Activated CD4-positive, alpha-beta memory T cell treated with anti-CD3 and anti-CD28 coated beads, Interleukin-2, amount 10 ng/mL, durations not matched to agents 7 days and 5 days (primary cell): Measurements from ENCODE around the gene MORC3. TPM values are rescaled to one million over a fixed set of nuclear protein-coding genes. Genes with fewer than 3 reads are reported as not detected.
"Not testable (repeated sequence)": the region's sequence is repeated elsewhere in the genome, so short reads cannot be mapped to it uniquely, and the experiment has no call there.

Experiments
- CTCF ChIA-PET: fragments of 350-600 bp; sonication (Branson Sonifier 250); formaldehyde crosslinking; loops from one replicate; lab custom pipeline; 2021; ENCODE audit warnings: antibody characterized with exemption, inconsistent platforms; lab: Charles Lee
- POLR2A ChIA-PET: fragments of 350-600 bp; sonication (Branson Sonifier 250); formaldehyde crosslinking; loops from one replicate; lab custom pipeline; 2021; ENCODE audit warnings: antibody characterized with exemption; lab: Charles Lee
- DNase-seq: peaks from one replicate; pipeline ENCODE4 v3.0.0-alpha.2; 2020
- H3K27ac Mint-ChIP-seq: one replicate; pipeline ENCODE4 v1.8.0; 2021; ENCODE audit warnings: mild to moderate bottlenecking, mixed read lengths
- H3K27me3 Mint-ChIP-seq: one replicate; pipeline ENCODE4 v1.8.0; 2021; ENCODE audit warnings: mixed read lengths
- H3K36me3 Mint-ChIP-seq: one replicate; pipeline ENCODE4 v1.8.0; 2021; ENCODE audit warnings: low read depth, mixed read lengths
- H3K4me1 Mint-ChIP-seq: one replicate; pipeline ENCODE4 v1.8.0; 2021; ENCODE audit warnings: mixed read lengths
- H3K4me3 Mint-ChIP-seq: one replicate; pipeline ENCODE4 v1.8.0; 2021; ENCODE audit warnings: mild to moderate bottlenecking, mixed read lengths
- H3K9me3 Mint-ChIP-seq: one replicate; pipeline ENCODE4 v1.8.0; 2021; ENCODE audit warnings: mixed read lengths
- total RNA-seq, 2 experiments: library from RNA; stranded (reverse); gene quantifications; one replicate each; pipeline ENCODE4 v1.2.3, GENCODE V29; 2021

The MORC3 gene
- total RNA-seq, 2 experiments from 2014 or later, result 43.6 to 44.3 TPM

DNA sequence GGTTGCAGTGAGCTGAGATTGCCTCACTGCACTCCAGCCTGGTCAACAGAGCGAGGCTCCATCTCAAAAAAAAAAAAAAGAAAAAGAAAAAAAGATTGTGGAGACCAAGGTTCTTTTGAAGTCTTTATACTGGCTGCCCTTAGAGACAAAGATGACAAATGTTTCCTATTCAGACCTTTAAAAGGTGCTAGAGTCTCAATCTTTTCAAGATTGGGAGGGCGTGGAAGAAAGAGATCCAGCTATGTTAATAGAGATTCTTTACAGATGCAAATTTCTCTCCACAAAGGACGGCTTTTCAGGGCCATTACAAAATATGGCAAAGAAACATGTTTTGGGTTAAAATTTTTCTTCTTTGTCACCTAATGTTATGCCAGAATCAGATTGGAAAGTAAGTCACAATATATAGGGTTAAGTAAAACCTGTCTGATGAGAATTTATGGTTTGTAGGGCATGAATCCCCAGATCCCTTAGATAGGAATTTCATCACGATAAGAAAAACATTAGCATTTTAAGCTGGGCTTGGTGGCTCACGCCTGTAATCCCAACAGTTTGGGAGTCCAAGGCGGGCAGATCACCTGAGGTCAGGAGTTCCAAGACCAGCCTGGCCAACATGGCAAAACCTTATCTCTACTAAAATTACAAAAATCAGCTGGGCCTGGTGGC is 13.0 kb upstream of the MORC3 start:
- POLR2A ChIA-PET, result interaction anchor here (1.0 to 1.2 kb wide), 2 partner anchors 9 to 13 kb away, joined by 3 to 4 read pairs; partner anchors contain the start of gene MORC3
- no peaks in the 10 kb centered on the region for H3K36me3 Mint-ChIP-seq
- no peak for DNase-seq
- H3K9me3 Mint-ChIP-seq, result peaks cover 8% of the 10 kb centered on the region
- CTCF ChIA-PET, result no interaction called here
- H3K27me3 Mint-ChIP-seq, result no peaks in the 10 kb centered on the region
- no peak overlapping the region for H3K27ac Mint-ChIP-seq
- H3K4me3 Mint-ChIP-seq, result no peak overlapping the region
- peaks cover 17% of the 10 kb centered on the region for H3K4me1 Mint-ChIP-seq

GRCh38 chr21:36310016-36310415 is 10.0 kb upstream of the MORC3 start:
- H3K4me3 Mint-ChIP-seq, result peak overlapping the region; percentile 27
- ChIA-PET POLR2A (interaction anchor here (1.4 to 2.5 kb wide), 2 partner anchors 10 to 12 kb away, joined by 18 to 20 read pairs; partner anchors contain the start of gene MORC3), CTCF (interaction anchor here (1.9 kb wide), 1 partner anchor 11 kb away, joined by 5 read pairs; no protein-coding TSS in a partner anchor)
- H3K36me3 Mint-ChIP-seq, result no peaks in the 10 kb centered on the region
- no peaks in the 10 kb centered on the region for H3K27me3 Mint-ChIP-seq
- peaks cover 8% of the 10 kb centered on the region for H3K9me3 Mint-ChIP-seq
- H3K4me1 Mint-ChIP-seq, result peaks cover 8% of the 10 kb centered on the region
- DNase-seq, result peak; percentile 26
- H3K27ac Mint-ChIP-seq, result peak overlapping the region; percentile 58

DNA sequence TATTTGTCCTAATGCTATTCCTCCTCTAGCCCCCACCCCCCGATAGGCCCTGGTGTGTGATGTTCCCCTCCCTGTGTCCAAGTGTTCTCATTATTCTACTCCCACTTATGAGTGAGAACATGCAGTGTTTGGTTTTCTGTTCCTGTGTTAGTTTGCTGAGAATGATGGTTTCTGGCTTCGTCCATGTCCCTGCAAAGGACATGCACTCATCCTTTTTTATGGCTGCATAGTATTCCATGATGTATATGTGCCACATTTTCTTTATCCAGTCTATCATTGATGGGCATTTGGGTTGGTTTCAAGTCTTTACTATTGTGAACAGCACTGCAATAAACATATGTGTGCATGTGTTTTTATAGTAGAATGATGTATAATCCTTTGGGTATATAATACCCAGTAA is 6.6 kb upstream of the MORC3 start:
- DNase-seq, H3K4me3 Mint-ChIP-seq, H3K27ac Mint-ChIP-seq, H3K27me3 Mint-ChIP-seq, POLR2A ChIA-PET, H3K36me3 Mint-ChIP-seq, H3K9me3 Mint-ChIP-seq, H3K4me1 Mint-ChIP-seq: not testable (repeated sequence)
- CTCF ChIA-PET, result interaction anchor here (0.6 kb wide), 1 partner anchor 50 kb away, joined by 4 read pairs; no protein-coding TSS in a partner anchor

GRCh38 chr21:36316045-36316444 is 4.0 kb upstream of the MORC3 start:
- H3K4me1 Mint-ChIP-seq, H3K27ac Mint-ChIP-seq, POLR2A ChIA-PET, CTCF ChIA-PET, DNase-seq, H3K9me3 Mint-ChIP-seq, H3K4me3 Mint-ChIP-seq, H3K36me3 Mint-ChIP-seq, H3K27me3 Mint-ChIP-seq: not testable (repeated sequence)

DNA sequence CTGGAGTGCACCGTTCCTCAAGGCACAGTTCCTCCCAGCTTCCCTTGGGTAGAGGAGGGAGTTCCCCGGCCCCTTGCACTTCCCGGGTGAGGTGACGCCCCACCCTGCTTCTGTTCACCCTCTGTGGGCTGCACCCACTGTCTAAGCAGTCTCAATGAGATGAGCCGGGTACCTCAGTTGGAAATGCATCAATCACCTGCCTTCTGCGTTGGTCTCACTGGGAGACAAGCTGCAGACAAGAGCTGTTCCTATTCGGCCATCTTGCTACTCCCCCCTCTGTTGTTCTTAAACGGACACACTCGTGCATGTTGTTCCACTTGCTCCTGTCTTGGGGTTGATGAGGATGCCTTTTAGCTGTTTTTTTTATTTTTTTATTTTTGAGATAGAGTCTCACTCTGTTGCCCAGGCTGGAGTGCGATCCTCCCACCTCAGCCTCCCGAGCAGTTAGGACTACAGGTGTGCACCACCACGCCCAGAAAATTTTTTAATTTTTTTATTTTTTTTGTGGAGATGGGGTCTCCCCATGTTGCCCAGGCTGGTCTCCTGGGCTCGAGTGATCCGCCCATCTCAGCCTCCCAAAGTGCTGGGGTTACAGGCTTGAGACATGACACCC is 3.0 kb upstream of the MORC3 start:
- peaks cover 16% of the 10 kb centered on the region for H3K36me3 Mint-ChIP-seq
- H3K4me3 Mint-ChIP-seq, result no peak overlapping the region
- DNase-seq, result no peak
- H3K27me3 Mint-ChIP-seq, result peaks cover 3% of the 10 kb centered on the region
- CTCF ChIA-PET, result no interaction called here
- H3K9me3 Mint-ChIP-seq, result peaks cover 4% of the 10 kb centered on the region
- H3K27ac Mint-ChIP-seq, result no peak overlapping the region
- H3K4me1 Mint-ChIP-seq, result peaks cover 11% of the 10 kb centered on the region
- POLR2A ChIA-PET, result no interaction called here

DNA sequence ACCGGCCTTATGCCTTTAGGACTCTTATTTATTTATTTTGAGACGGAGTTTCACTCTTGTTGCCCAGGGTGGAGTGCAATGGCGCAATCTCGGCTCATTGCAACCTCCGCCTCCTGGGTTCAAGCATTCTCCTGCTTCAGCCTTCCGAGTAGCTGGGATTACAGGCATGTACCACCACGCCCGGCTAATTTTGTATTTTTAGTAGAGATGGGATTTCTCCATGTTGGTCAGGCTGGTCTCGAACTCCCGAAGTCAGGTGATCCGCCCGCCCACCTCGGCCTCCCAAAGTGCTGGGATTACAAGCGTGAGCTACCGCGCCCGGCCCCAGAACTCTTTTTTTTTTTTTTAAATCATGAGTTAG is 611 bp upstream of the MORC3 start:
- ChIA-PET CTCF (interaction anchor here (0.8 to 4.2 kb wide), 13 partner anchors 10 to 183 kb away, joined by 3 to 36 read pairs (median 5); no protein-coding TSS in a partner anchor), POLR2A (interaction anchor here (0.6 to 6.0 kb wide), 49 partner anchors 8 to 1679 kb away, joined by 3 to 237 read pairs (median 5); partner anchors contain the start of genes CBR3, CHAF1B, DYRK1A and SETD4)
- not testable (repeated sequence) for DNase-seq, H3K9me3 Mint-ChIP-seq, H3K27me3 Mint-ChIP-seq
- Mint-ChIP-seq H3K4me3 (peak overlapping the region; percentile 88), H3K4me1 (peaks cover 26% of the 10 kb centered on the region), H3K27ac (peak overlapping the region; percentile 93), H3K36me3 (peaks cover 34% of the 10 kb centered on the region)

GRCh38 chr21:36320421-36321324 is 676 bp downstream of the MORC3 start:
- Mint-ChIP-seq H3K9me3 (peaks cover 4% of the 10 kb centered on the region), H3K4me1 (peaks cover 30% of the 10 kb centered on the region), H3K27me3 (peaks cover 2% of the 10 kb centered on the region), H3K27ac (peak overlapping the region; percentile 96), H3K36me3 (peaks cover 46% of the 10 kb centered on the region), H3K4me3 (peak overlapping the region; percentile 88)
- ChIA-PET CTCF (interaction anchor here (0.6 to 4.2 kb wide), 24 partner anchors 10 to 185 kb away, joined by 3 to 36 read pairs (median 4); no protein-coding TSS in a partner anchor), POLR2A (interaction anchor here (0.7 to 6.0 kb wide), 46 partner anchors 9 to 1046 kb away, joined by 3 to 237 read pairs (median 6); partner anchors contain the start of genes CBR3, CHAF1B, DYRK1A and SETD4)
- peak; percentile 69 for DNase-seq

- no peak for DNase-seq
- Mint-ChIP-seq H3K27me3 (no peaks in the 10 kb centered on the region), H3K4me1 (peaks cover 31% of the 10 kb centered on the region), H3K36me3 (peaks cover 49% of the 10 kb centered on the region), H3K9me3 (no peaks in the 10 kb centered on the region), H3K27ac (peak overlapping the region; percentile 96), H3K4me3 (peak overlapping the region; percentile 88)
- ChIA-PET POLR2A (interaction anchor here (1.0 to 6.0 kb wide), 20 partner anchors 9 to 262 kb away, joined by 3 to 237 read pairs (median 12); partner anchors contain the start of genes CBR3, CHAF1B and SETD4), CTCF (interaction anchor here (0.6 to 4.2 kb wide), 13 partner anchors 9 to 180 kb away, joined by 3 to 36 read pairs (median 5); no protein-coding TSS in a partner anchor)
Observed at GRCh38 chr21:36321325-36322082, 1.5 kb downstream of the MORC3 start.

- peaks cover 32% of the 10 kb centered on the region for H3K4me1 Mint-ChIP-seq
- H3K27me3 Mint-ChIP-seq, result no peaks in the 10 kb centered on the region
- ChIA-PET CTCF (interaction anchor here (0.7 to 4.2 kb wide), 10 partner anchors 9 to 169 kb away, joined by 3 to 36 read pairs (median 6); no protein-coding TSS in a partner anchor), POLR2A (interaction anchor here (1.6 to 6.0 kb wide), 10 partner anchors 8 to 262 kb away, joined by 7 to 237 read pairs (median 12); partner anchors contain the start of genes CHAF1B and SETD4)
- H3K36me3 Mint-ChIP-seq, result peaks cover 49% of the 10 kb centered on the region
- H3K27ac Mint-ChIP-seq, result peak overlapping the region; percentile 96
- no peak for DNase-seq
- no peaks in the 10 kb centered on the region for H3K9me3 Mint-ChIP-seq
- H3K4me3 Mint-ChIP-seq, result peak overlapping the region; percentile 88
Observed at GRCh38 chr21:36322083-36322424, 2.1 kb downstream of the MORC3 start.

- H3K9me3 Mint-ChIP-seq, result no peaks in the 10 kb centered on the region
- no peak for DNase-seq
- ChIA-PET CTCF (interaction anchor here (0.5 to 4.2 kb wide), 7 partner anchors 8 to 181 kb away, joined by 3 to 36 read pairs (median 5); no protein-coding TSS in a partner anchor), POLR2A (interaction anchor here (1.0 to 6.0 kb wide), 5 partner anchors 21 to 187 kb away, joined by 3 to 237 read pairs (median 37); partner anchors contain the start of gene CHAF1B)
- H3K27me3 Mint-ChIP-seq, result no peaks in the 10 kb centered on the region
- peaks cover 36% of the 10 kb centered on the region for H3K4me1 Mint-ChIP-seq
- H3K4me3 Mint-ChIP-seq, result peak overlapping the region; percentile 15
- peaks cover 49% of the 10 kb centered on the region for H3K36me3 Mint-ChIP-seq
- peak overlapping the region; percentile 50 for H3K27ac Mint-ChIP-seq
Observed at GRCh38 chr21:36323032-36323431, 3.0 kb downstream of the MORC3 start.

GRCh38 chr21:36325373-36326010 is 5.5 kb downstream of the MORC3 start:
- H3K27me3 Mint-ChIP-seq, result no peaks in the 10 kb centered on the region
- no peaks in the 10 kb centered on the region for H3K9me3 Mint-ChIP-seq
- POLR2A ChIA-PET, result interaction anchor here (1.0 kb wide), 1 partner anchor 28 kb away, joined by 4 read pairs; no protein-coding TSS in a partner anchor
- H3K36me3 Mint-ChIP-seq, result peaks cover 52% of the 10 kb centered on the region
- no peak overlapping the region for H3K27ac Mint-ChIP-seq
- no peak overlapping the region for H3K4me3 Mint-ChIP-seq
- H3K4me1 Mint-ChIP-seq, result peaks cover 42% of the 10 kb centered on the region
- no peak for DNase-seq
- CTCF ChIA-PET, result interaction anchor here (0.9 kb wide), 1 partner anchor 66 kb away, joined by 5 read pairs; no protein-coding TSS in a partner anchor
